Aorta (tissue), 5 donors: ENCODE results near the gene RGR. TPM values are rescaled to one million over a fixed set of nuclear protein-coding genes. Genes with fewer than 3 reads are reported as not detected.
"Not testable (repeated sequence)": the region's sequence is repeated elsewhere in the genome, so short reads cannot be mapped to it uniquely, and the experiment has no call there.

Experiments used
- ATAC-seq: fragments of 200-7000 bp; cut with Tn5 transposase; one replicate; pipeline ENCODE4 v1.9.1; 2022; ENCODE audit warnings: moderate library complexity; ENCODE audit not compliant: low FRiP score
- DNase-seq, 2 donors: peaks; one replicate each; pipeline ENCODE4 v3.0.0-alpha.2; 2020
- H3K27ac ChIP-seq, 2 donors: one replicate each; pipeline ENCODE4 v1.5.1; 2013; ENCODE audit warnings: low read length in 2 of 2, mild to moderate bottlenecking in 2 of 2, moderate library complexity in 2 of 2, control low read depth in 1 of 2, inconsistent platforms in 1 of 2, low read depth in 1 of 2
- H3K27me3 ChIP-seq, 2 donors: one replicate each; pipeline ENCODE4 v1.6.1; 2013; ENCODE audit warnings: control low read depth in 1 of 2, low read length in 1 of 2, mild to moderate bottlenecking in 1 of 2, moderate library complexity in 1 of 2; ENCODE audit not compliant: insufficient read depth in 2 of 2, control insufficient read depth in 1 of 2
- H3K36me3 ChIP-seq, 2 donors: one replicate each; pipeline ENCODE4 v1.6.1; 2013; ENCODE audit warnings: control low read depth in 1 of 2, low read length in 1 of 2, mild to moderate bottlenecking in 1 of 2; ENCODE audit not compliant: insufficient read depth in 2 of 2, control insufficient read depth in 1 of 2
- H3K4me1 ChIP-seq, 2 donors: one replicate each; pipeline ENCODE4 v1.6.1; 2013; ENCODE audit warnings: low read length in 2 of 2, control low read depth in 1 of 2, mild to moderate bottlenecking in 1 of 2, moderate library complexity in 1 of 2; ENCODE audit not compliant: insufficient read depth in 2 of 2, control insufficient read depth in 1 of 2
- H3K4me3 ChIP-seq, 2 donors: one replicate each; pipeline ENCODE4 v1.5.1; 2013; ENCODE audit warnings: low read length in 2 of 2, control low read depth in 1 of 2, mild to moderate bottlenecking in 1 of 2
- H3K9me3 ChIP-seq: one replicate; pipeline ENCODE4 v1.6.1; 2013; ENCODE audit warnings: mild to moderate bottlenecking, low read length; ENCODE audit not compliant: control insufficient read depth
- WGBS, 2 donors: extraction: QIAGEN DNeasy Blood & Tissue Kit; methylation state at CpG; one replicate each; pipeline ENCODE4 v1.1.7; 2013; 5-methylcytosine and 5-hydroxymethylcytosine counted together
- intact Hi-C, 2 donors: fragments of 100-400 bp; cut with DNase I; formaldehyde crosslinking; loops; one replicate each; pipeline versions ENCODE4 v1.14.2 to v1.15.0; 2022
- polyA plus RNA-seq, 2 donors: library from polyadenylated mRNA; stranded (reverse); fragments of 200-250 nt; gene quantifications; one replicate each; pipeline ENCODE4 v1.2.3, GENCODE V29; 2013
- total RNA-seq, 2 donors: library from RNA; stranded (reverse); fragmentation: NEBNext Ultra II Directional; extraction: Animal tissue kit (Norgen Biotek cat#: 25700); gene quantifications; one replicate each; pipeline ENCODE4 v1.2.1, GENCODE V29; 2021
- donor health status: healthy with polysubstance abuse.
- donor health status: Bipolar disorder and iron deficiency.
- donor health status: DM: no; HTN: no; CAD: no.
- donor health status: DM: no; HTN: no; CAD: no.
- donor health status: DM: yes; HTN: yes; CAD: no.

Gene RGR
- total and polyA plus RNA-seq, 4 donors: not detected

GRCh38 chr10:84270708-84271107 is 25.9 kb downstream of the RGR start:
- DNase-seq (no peak), ATAC-seq (no peak)
- Histone ChIP-seq H3K9me3 (no peaks in the 10 kb centered on the region), H3K27me3 (no peaks in the 10 kb centered on the region), H3K4me3 (no peak overlapping the region), H3K36me3 (no peaks in the 10 kb centered on the region), H3K27ac (no peak overlapping the region), H3K4me1 (no peaks in the 10 kb centered on the region)
- WGBS, 2 donors: 70 to 73% methylated on average over 1 of the region's 1 CpG
- intact Hi-C loops: no loop called here

- DNase-seq, H3K27me3 ChIP-seq, H3K4me3 ChIP-seq, H3K27ac ChIP-seq, H3K36me3 ChIP-seq, H3K9me3 ChIP-seq, H3K4me1 ChIP-seq, ATAC-seq, intact Hi-C loops: not testable (repeated sequence)
- WGBS, 2 donors: 58 to 69% methylated on average over 26 to 30 of the region's 31 CpGs
Observed at GRCh38 chr10:84279876-84280475, 35.1 kb downstream of the RGR start.

DNA sequence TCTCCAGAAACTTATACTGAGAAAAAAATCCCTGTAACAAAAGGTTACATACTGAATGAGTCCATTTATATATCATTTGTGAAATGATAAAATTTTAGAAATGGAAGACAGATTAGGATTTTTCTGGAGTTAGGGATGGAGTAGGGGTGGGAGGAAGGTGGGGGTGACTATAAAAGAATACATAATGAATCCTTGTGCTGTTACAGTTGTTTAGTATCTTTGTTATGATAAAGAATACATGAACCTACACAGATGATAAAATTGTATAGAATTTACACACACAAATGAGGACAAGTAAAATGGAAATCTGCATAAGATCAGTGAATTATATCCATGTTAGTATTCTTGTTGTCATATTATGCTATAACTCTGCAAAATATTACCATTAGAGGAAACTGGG is 41.8 kb downstream of the RGR start:
- Histone ChIP-seq H3K36me3 (no peaks in the 10 kb centered on the region), H3K27me3 (no peaks in the 10 kb centered on the region), H3K27ac (no peak overlapping the region), H3K4me1 (no peaks in the 10 kb centered on the region), H3K9me3 (no peaks in the 10 kb centered on the region), H3K4me3 (no peak overlapping the region)
- no peak for DNase-seq
- no peak for ATAC-seq
- intact Hi-C loops: no loop called here

DNA sequence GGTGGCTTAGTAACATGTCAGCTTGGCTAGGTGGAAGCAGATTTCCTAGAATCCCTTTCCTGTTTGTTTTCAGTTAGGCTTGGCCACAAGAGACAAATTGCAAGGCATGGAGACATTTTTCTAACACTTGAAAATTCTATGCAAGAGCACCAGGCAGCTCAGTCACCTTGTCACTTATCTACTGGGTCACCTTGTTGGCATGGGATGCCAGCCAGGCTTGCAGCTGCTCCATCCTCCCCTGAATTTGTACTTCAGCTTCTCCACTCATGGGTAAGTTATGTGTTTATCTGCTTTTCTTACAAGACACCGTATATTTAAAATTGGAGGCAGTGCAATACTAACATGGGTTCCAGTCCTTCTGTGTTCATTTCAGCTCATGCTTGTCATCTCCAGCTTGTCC is 43.3 kb downstream of the RGR start:
- no peaks in the 10 kb centered on the region for H3K9me3 ChIP-seq
- WGBS, 2 donors: 80% methylated on average over 1 of the region's 1 CpG

GRCh38 chr10:84289521-84290200 is 44.8 kb downstream of the RGR start:
- ATAC-seq (no peak), DNase-seq (no peak)

More for the DNA sequence above, 43.3 kb downstream of the RGR start:
- Histone ChIP-seq H3K4me1 (no peaks in the 10 kb centered on the region), H3K27me3 (no peaks in the 10 kb centered on the region), H3K27ac (no peak overlapping the region), H3K36me3 (no peaks in the 10 kb centered on the region), H3K4me3 (no peak overlapping the region)
- intact Hi-C loops: no loop called here
- DNase-seq: no peak
- ATAC-seq: no peak

GRCh38 chr10:84290235-84290634 is 45.4 kb downstream of the RGR start:
- peaks cover 2 to 7% of the 10 kb centered on the region in 2 donors for H3K4me1 ChIP-seq
- no peaks in the 10 kb centered on the region for H3K27me3 ChIP-seq
- ATAC-seq (no peak), DNase-seq (no peak)
- no peaks in the 10 kb centered on the region for H3K36me3 ChIP-seq
- WGBS, 2 donors: 65 to 69% methylated on average over 3 of the region's 3 CpGs
- H3K27ac ChIP-seq: no peak overlapping the region
- intact Hi-C loops: no loop called here
- no peak overlapping the region for H3K4me3 ChIP-seq
- H3K9me3 ChIP-seq: no peaks in the 10 kb centered on the region

More at GRCh38 chr10:84289521-84290200, 44.8 kb downstream of the RGR start:
- Histone ChIP-seq H3K4me1 (peaks cover 0 to 1% of the 10 kb centered on the region in 2 donors), H3K4me3 (no peak overlapping the region), H3K9me3 (no peaks in the 10 kb centered on the region), H3K27me3 (no peaks in the 10 kb centered on the region), H3K36me3 (no peaks in the 10 kb centered on the region), H3K27ac (no peak overlapping the region)
- intact Hi-C loops: no loop called here
- 67 to 81% methylated on average over 1 of the region's 1 CpG for WGBS, 2 donors

DNA sequence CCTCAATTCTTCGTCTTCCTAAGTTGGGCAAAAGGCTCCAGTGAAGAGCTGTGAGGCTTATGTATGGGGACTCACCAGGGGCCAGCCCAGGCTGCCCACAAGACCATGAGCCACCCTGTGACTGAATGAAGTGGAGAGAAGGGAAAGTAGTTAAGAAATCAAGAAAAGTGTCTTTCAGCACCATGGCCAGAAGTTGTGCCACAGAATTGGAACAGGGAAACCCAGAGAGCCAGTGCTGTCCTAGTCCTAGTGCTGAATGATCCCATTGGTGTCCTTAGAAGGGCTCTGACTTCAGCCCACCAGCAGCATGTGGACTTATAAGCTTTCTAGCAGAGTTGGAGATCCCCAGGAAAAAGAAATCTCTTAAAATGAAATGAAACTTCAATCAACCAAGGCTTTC is 46.5 kb downstream of the RGR start:
- no peak for ATAC-seq
- Histone ChIP-seq H3K36me3 (no peaks in the 10 kb centered on the region), H3K4me1 (peaks cover 4 to 11% of the 10 kb centered on the region in 2 donors), H3K27me3 (no peaks in the 10 kb centered on the region), H3K4me3 (no peak overlapping the region), H3K27ac (no peak overlapping the region), H3K9me3 (no peaks in the 10 kb centered on the region)
- 21 to 27% methylated on average over 1 of the region's 1 CpG for WGBS, 2 donors
- DNase-seq: no peak
- intact Hi-C loops: no loop called here

- WGBS, 2 donors: 87 to 92% methylated on average over 2 of the region's 2 CpGs
- Histone ChIP-seq H3K27ac (no peak overlapping the region), H3K27me3 (no peaks in the 10 kb centered on the region), H3K9me3 (no peaks in the 10 kb centered on the region), H3K4me3 (no peak overlapping the region), H3K4me1 (peaks cover 4 to 11% of the 10 kb centered on the region in 2 donors), H3K36me3 (no peaks in the 10 kb centered on the region)
- ATAC-seq: no peak
- no peak for DNase-seq
- intact Hi-C loops: no loop called here
Observed at GRCh38 chr10:84292502-84292901, 47.6 kb downstream of the RGR start.

DNA sequence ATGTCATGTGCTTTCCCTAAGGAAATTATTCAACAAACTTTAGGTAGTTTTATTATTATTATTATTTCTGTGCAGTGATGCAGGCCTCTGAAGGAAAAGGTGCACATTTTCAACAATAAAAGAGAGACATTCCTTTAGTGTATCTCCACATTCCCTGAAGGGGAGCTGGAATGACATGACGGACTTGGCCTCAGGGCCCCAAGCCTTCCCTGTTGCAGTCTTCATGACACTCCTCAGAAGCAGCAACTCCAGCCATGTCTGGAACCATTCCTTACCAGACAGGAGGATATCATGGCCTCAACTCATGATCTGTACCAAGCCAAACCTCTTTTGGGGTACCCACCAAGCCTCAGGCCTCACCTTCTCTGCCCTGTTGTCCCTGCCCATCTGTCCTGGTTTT is 48.3 kb downstream of the RGR start:
- no peaks in the 10 kb centered on the region for H3K9me3 ChIP-seq
- no peak for ATAC-seq
- H3K4me3 ChIP-seq: no peak overlapping the region
- no peaks in the 10 kb centered on the region for H3K36me3 ChIP-seq
- 86 to 88% methylated on average over 1 of the region's 1 CpG for WGBS, 2 donors
- intact Hi-C loops: no loop called here
- no peaks in the 10 kb centered on the region for H3K27me3 ChIP-seq
- H3K4me1 ChIP-seq: peaks cover 4 to 11% of the 10 kb centered on the region in 2 donors
- no peak overlapping the region for H3K27ac ChIP-seq
- DNase-seq: no peak
